Left colon (tissue), 2 donors: ENCODE data around the gene ATP1A1. TPM values are rescaled to one million over a fixed set of nuclear protein-coding genes. Genes with fewer than 3 reads are reported as not detected.

Experiments used
- ATAC-seq: fragments of 200-7000 bp; cut with Tn5 transposase; one replicate; pipeline ENCODE4 v1.9.1; 2020; ENCODE audit warnings: mild to moderate bottlenecking, moderate library complexity
- DNase-seq, 2 donors: peaks; one replicate each; pipeline ENCODE4 v3.0.0-alpha.2; 2020
- intact Hi-C, 2 donors: fragments of 100-400 bp; cut with DNase I in 1 of 2; cut with micrococcal nuclease in 1 of 2; formaldehyde crosslinking; loops; one replicate each; pipeline versions ENCODE4 v1.11.2 to v1.14.0; 2022; cut with DNase I, micrococcal nuclease
- total RNA-seq, 2 donors: library from RNA; stranded (reverse); fragmentation: NEBNext Ultra II Directional; extraction: Animal tissue kit (Norgen Biotek cat#: 25700); gene quantifications; one replicate each; pipeline ENCODE4 v1.2.1, GENCODE V29; 2021
- donor health status: DM: no; HTN: no; CAD: no.
- donor health status: DM: yes; HTN: yes; CAD: no.

Gene ATP1A1
- total RNA-seq, 2 donors from 2014 or later, result 1,822 to 3,252 TPM

GRCh38 chr1:116424438-116424837, 51.4 kb downstream of the ATP1A1 start:
- intact Hi-C loops, result no loop called here
- ATAC-seq, result no peak

GRCh38 chr1:116424863-116425262, 51.8 kb downstream of the ATP1A1 start:
- intact Hi-C loops, result no loop called here
- ATAC-seq, result no peak

More at GRCh38 chr1:116424438-116424837, 51.4 kb downstream of the ATP1A1 start:
- no peak for DNase-seq

GRCh38 chr1:116425987-116426386, 52.9 kb downstream of the ATP1A1 start:
- intact Hi-C loops, result no loop called here
- no peak for DNase-seq
- ATAC-seq, result no peak

More at GRCh38 chr1:116424863-116425262, 51.8 kb downstream of the ATP1A1 start:
- no peak for DNase-seq

GRCh38 chr1:116426401-116426800, 53.4 kb downstream of the ATP1A1 start:
- intact Hi-C loops, result no loop called here
- ATAC-seq (no peak), DNase-seq (no peak)

GRCh38 chr1:116428576-116428975, 55.5 kb downstream of the ATP1A1 start:
- intact Hi-C loops, result no loop called here
- DNase-seq (no peak), ATAC-seq (no peak)

GRCh38 chr1:116429821-116430374, 56.9 kb downstream of the ATP1A1 start:
- DNase-seq (no peak), ATAC-seq (no peak)
- intact Hi-C loops, result no loop called here

GRCh38 chr1:116431870-116432500, 58.9 kb downstream of the ATP1A1 start:
- no peak for DNase-seq
- ATAC-seq, result no peak
- intact Hi-C loops, result no loop called here

GRCh38 chr1:116432655-116433265, 59.7 kb downstream of the ATP1A1 start:
- intact Hi-C loops, result no loop called here
- ATAC-seq (peak; percentile 54), DNase-seq (no peak)

GRCh38 chr1:116433275-116434257, 60.5 kb downstream of the ATP1A1 start:
- intact Hi-C loops, result no loop called here
- peak; percentile 89 for ATAC-seq
- peak; percentile 52 to 61 for DNase-seq

GRCh38 chr1:116434849-116435248, 61.8 kb downstream of the ATP1A1 start:
- intact Hi-C loops, result loop anchor here in 1 of 2 donors (5.0 kb wide), 1 partner anchor 52 kb away; no protein-coding TSS in a partner anchor
- DNase-seq (no peak), ATAC-seq (no peak)

- no peak for ATAC-seq
- no peak for DNase-seq
- intact Hi-C loops, result loop anchor here in 1 of 2 donors (5.0 kb wide), 1 partner anchor 51 kb away; no protein-coding TSS in a partner anchor
These were observed 63.0 kb downstream of the ATP1A1 start for GRCh38 chr1:116435806-116436610.

- ATAC-seq, result no peak
- no peak for DNase-seq
- intact Hi-C loops, result loop anchor here in 1 of 2 donors (5.0 kb wide), 1 partner anchor 51 kb away; no protein-coding TSS in a partner anchor
These were observed 63.5 kb downstream of the ATP1A1 start for GRCh38 chr1:116436611-116436970.

- ATAC-seq, result no peak
- intact Hi-C loops, result loop anchor here in 1 of 2 donors (5.0 kb wide), 1 partner anchor 48 kb away; no protein-coding TSS in a partner anchor
- DNase-seq, result no peak
These were observed 66.7 kb downstream of the ATP1A1 start for GRCh38 chr1:116439701-116440100.

- no peak for DNase-seq
- intact Hi-C loops, result no loop called here
- ATAC-seq, result no peak
These were observed 67.7 kb downstream of the ATP1A1 start for GRCh38 chr1:116440731-116441130.

- no peak for ATAC-seq
- intact Hi-C loops, result no loop called here
These were observed 72.5 kb downstream of the ATP1A1 start for GRCh38 chr1:116445534-116445933.

GRCh38 chr1:116446686-116447085, 73.6 kb downstream of the ATP1A1 start:
- intact Hi-C loops, result no loop called here
- DNase-seq (no peak), ATAC-seq (no peak)

More at GRCh38 chr1:116445534-116445933, 72.5 kb downstream of the ATP1A1 start:
- no peak for DNase-seq

- no peak for DNase-seq
- intact Hi-C loops, result no loop called here
- ATAC-seq, result no peak
These were observed 75.8 kb downstream of the ATP1A1 start for GRCh38 chr1:116448785-116449385.

- ATAC-seq (peak; percentile 66), DNase-seq (no peak)
- intact Hi-C loops, result no loop called here
These were observed 76.5 kb downstream of the ATP1A1 start for GRCh38 chr1:116449578-116449977.
